MM.1S (cell line): ENCODE results near the gene TMEM95.

Experiments
- DNase-seq: peaks from one replicate; pipeline ENCODE4 v3.0.0-alpha.2; 2015
- H2AFZ ChIP-seq: fragments of 300-600 bp; sonication (generic); 2 replicates; pipeline ENCODE4 v1.6.0; 2016; ENCODE audit warnings: antibody characterized with exemption, low read length
- H3F3A ChIP-seq: fragments of 300-600 bp; sonication (generic); 2 replicates; pipeline ENCODE4 v1.6.1; 2016; ENCODE audit warnings: mild to moderate bottlenecking, antibody characterized with exemption, low read length, moderate library complexity, mixed read lengths; ENCODE audit not compliant: insufficient read depth
- H3K27ac ChIP-seq: fragments of 300-600 bp; sonication (generic); 2 replicates; pipeline ENCODE4 v1.5.1; 2016; ENCODE audit warnings: mild to moderate bottlenecking, low read length
- H3K27me3 ChIP-seq: fragments of 300-600 bp; sonication (generic); replicated peaks from 2 replicates; pipeline ENCODE4 v1.6.0; 2016; ENCODE audit warnings: low read length; ENCODE audit not compliant: insufficient read depth
- H3K36me3 ChIP-seq: fragments of 300-600 bp; sonication (generic); replicated peaks from 2 replicates; pipeline ENCODE4 v1.6.1; 2016; ENCODE audit warnings: mild to moderate bottlenecking, low read length, mixed read lengths; ENCODE audit not compliant: insufficient read depth
- H3K4me1 ChIP-seq: fragments of 300-600 bp; sonication (generic); 2 replicates; pipeline ENCODE4 v1.6.1; 2016; ENCODE audit warnings: low read length, mixed read lengths
- H3K4me2 ChIP-seq: fragments of 300-600 bp; sonication (generic); 2 replicates; pipeline ENCODE4 v1.6.0; 2016; ENCODE audit warnings: low read depth, low read length
- H3K4me3 ChIP-seq: fragments of 300-600 bp; sonication (generic); 2 replicates; pipeline ENCODE4 v1.5.1; 2016; ENCODE audit warnings: low read length, mixed read lengths
- H3K79me2 ChIP-seq: fragments of 300-600 bp; sonication (generic); 2 replicates; pipeline ENCODE4 v1.6.1; 2016; ENCODE audit warnings: mixed run types, low read length, mixed read lengths
- H3K9ac ChIP-seq: fragments of 300-600 bp; sonication (generic); 2 replicates; pipeline ENCODE4 v1.6.1; 2016; ENCODE audit warnings: low read length, mixed read lengths
- H3K9me2 ChIP-seq: fragments of 300-600 bp; sonication (generic); replicated peaks from 2 replicates; pipeline ENCODE4 v1.6.1; 2016; ENCODE audit warnings: mild to moderate bottlenecking, low read length, mixed read lengths; ENCODE audit not compliant: insufficient read depth
- H3K9me3 ChIP-seq: fragments of 300-600 bp; sonication (generic); replicated peaks from 2 replicates; pipeline ENCODE4 v1.6.1; 2016; ENCODE audit warnings: mild to moderate bottlenecking, low read length, mixed read lengths; ENCODE audit not compliant: insufficient read depth
- H4K20me1 ChIP-seq: fragments of 300-600 bp; sonication (generic); 2 replicates; pipeline ENCODE4 v1.6.1; 2016; ENCODE audit warnings: mild to moderate bottlenecking, low read length, moderate library complexity, mixed read lengths; ENCODE audit not compliant: insufficient read depth
- EZH2 ChIP-seq: fragments of 300-600 bp; sonication (generic); optimal IDR thresholded peaks from 2 replicates; pipeline ENCODE3; 2017; ENCODE audit warnings: low read depth, mild to moderate bottlenecking, antibody characterized with exemption, low read length, mixed read lengths
- EZH2phosphoT487 ChIP-seq: fragments of 300-600 bp; sonication (generic); IDR thresholded peaks from 2 replicates; pipeline ENCODE4 v1.6.1; 2018; ENCODE audit warnings: antibody characterized with exemption, low read length
- TF ChIP-seq, protein P1 (sequence below): fragments of 300-600 bp; sonication (generic); IDR thresholded peaks from 2 replicates; pipeline ENCODE4 v1.5.1; 2016; ENCODE audit warnings: antibody characterized with exemption, low read length, mixed read lengths

Gene TMEM95

DNA sequence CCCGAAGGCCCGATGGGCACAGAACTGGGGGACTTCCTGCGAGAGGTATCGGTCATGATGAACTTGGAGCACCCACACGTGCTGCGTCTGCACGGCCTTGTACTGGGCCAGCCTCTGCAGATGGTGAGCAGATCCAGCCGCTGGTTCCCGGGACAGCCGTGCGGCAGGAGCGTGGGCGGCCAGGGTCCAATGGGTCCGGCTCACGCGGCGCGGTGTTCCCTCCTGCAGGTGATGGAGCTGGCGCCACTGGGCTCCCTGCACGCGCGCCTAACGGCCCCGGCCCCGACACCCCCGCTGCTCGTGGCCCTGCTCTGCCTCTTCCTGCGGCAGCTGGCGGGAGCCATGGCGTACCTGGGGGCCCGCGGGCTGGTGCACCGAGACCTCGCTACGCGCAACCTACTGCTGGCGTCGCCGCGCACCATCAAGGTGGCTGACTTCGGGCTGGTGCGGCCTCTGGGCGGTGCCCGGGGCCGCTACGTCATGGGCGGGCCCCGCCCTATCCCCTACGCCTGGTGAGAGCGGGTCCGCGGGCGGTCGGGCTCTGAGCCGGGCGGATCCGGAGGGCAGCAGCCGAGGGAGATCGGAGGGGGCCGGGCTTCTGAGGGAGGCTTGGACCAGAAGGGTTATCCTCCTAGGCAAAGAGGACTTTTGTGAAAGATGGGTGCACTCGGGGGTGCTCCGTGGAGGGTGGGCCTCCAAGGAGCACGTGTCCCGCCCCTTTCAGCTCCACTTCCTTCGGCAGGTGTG lies 29.0 kb downstream of the TMEM95 start:
- no peak overlapping the region for H3K27ac ChIP-seq
- peak overlapping the region; percentile 87 for H2AFZ ChIP-seq
- H4K20me1 ChIP-seq: no peaks in the 10 kb centered on the region
- peaks cover 46% of the 10 kb centered on the region for H3K27me3 ChIP-seq
- H3K9me2 ChIP-seq: no peaks in the 10 kb centered on the region
- H3K36me3 ChIP-seq: no peaks in the 10 kb centered on the region
- peak; percentile 66 for DNase-seq
- peak overlapping the region; percentile 63 for H3K4me3 ChIP-seq
- H3K79me2 ChIP-seq: no peaks in the 10 kb centered on the region
- peak overlapping the region; percentile 83 for H3K4me2 ChIP-seq
- TF ChIP-seq, protein P1, sequence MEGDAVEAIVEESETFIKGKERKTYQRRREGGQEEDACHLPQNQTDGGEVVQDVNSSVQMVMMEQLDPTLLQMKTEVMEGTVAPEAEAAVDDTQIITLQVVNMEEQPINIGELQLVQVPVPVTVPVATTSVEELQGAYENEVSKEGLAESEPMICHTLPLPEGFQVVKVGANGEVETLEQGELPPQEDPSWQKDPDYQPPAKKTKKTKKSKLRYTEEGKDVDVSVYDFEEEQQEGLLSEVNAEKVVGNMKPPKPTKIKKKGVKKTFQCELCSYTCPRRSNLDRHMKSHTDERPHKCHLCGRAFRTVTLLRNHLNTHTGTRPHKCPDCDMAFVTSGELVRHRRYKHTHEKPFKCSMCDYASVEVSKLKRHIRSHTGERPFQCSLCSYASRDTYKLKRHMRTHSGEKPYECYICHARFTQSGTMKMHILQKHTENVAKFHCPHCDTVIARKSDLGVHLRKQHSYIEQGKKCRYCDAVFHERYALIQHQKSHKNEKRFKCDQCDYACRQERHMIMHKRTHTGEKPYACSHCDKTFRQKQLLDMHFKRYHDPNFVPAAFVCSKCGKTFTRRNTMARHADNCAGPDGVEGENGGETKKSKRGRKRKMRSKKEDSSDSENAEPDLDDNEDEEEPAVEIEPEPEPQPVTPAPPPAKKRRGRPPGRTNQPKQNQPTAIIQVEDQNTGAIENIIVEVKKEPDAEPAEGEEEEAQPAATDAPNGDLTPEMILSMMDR: no peak
- TF ChIP-seq EZH2: no peak
- TF ChIP-seq EZH2phosphoT487: no peak
- H3K9me3 ChIP-seq: no peaks in the 10 kb centered on the region
- peaks cover 4% of the 10 kb centered on the region; the same call in 1 of the 2 replicates for H3K4me1 ChIP-seq
- peak overlapping the region; percentile 47; the same call in 1 of the 2 replicates for H3K9ac ChIP-seq
- H3F3A ChIP-seq: no peaks in the 10 kb centered on the region

DNA sequence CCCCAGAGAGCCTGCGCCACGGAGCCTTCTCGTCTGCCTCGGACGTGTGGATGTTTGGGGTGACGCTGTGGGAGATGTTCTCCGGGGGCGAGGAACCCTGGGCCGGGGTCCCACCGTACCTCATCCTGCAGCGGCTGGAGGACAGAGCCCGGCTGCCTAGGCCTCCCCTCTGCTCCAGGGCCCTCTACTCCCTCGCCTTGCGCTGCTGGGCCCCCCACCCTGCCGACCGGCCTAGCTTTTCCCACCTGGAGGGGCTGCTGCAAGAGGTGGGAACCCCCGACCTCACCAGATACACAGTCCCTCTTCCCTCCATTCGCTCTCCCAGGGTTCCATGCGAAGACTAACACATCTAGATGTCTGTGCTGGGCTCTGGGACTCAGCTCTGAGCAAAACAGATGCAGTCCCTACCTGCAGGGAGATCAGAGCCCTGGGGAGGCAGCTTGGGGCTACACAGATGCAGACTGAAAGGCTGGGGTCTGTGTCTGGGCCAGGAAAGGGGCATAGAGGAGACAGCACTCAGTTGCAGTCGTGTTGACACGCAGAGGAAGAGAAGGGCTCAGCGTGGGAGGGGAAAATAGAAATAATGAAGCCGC lies 29.6 kb downstream of the TMEM95 start:
- no peak for TF ChIP-seq EZH2phosphoT487
- TF ChIP-seq EZH2: no peak
- TF ChIP-seq, protein P1: no peak
- Histone ChIP-seq H4K20me1 (no peaks in the 10 kb centered on the region), H3K9me2 (no peaks in the 10 kb centered on the region), H3K27ac (no peak overlapping the region), H3K36me3 (no peaks in the 10 kb centered on the region), H3K9me3 (no peaks in the 10 kb centered on the region), H3K27me3 (peaks cover 39% of the 10 kb centered on the region), H3K9ac (peak overlapping the region; percentile 47; the same call in 1 of the 2 replicates), H3F3A (no peaks in the 10 kb centered on the region), H3K79me2 (no peaks in the 10 kb centered on the region), H3K4me1 (peaks cover 4% of the 10 kb centered on the region; the same call in 1 of the 2 replicates), H3K4me3 (peak overlapping the region; percentile 63), H3K4me2 (peak overlapping the region; percentile 83), H2AFZ (peak overlapping the region; percentile 87)
- DNase-seq: no peak

DNA sequence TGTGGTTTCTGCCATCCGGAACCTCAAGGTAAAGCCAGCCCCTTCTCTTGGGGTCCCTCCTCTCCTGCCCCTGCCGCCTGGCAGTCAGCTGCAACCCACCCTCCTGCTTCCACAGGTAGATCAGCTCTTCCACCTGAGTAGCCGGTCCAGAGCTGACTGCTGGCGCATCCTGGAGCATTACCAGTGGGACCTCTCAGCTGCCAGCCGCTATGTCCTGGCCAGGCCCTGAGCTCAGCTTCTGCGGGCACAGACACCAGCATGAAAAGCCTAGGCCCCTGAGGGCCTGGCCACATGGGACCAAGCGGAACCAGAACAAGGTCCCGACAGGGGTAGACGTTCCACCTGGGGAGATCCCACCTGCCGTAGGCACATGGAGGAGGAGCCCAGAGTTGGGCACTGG lies 33.9 kb downstream of the TMEM95 start:
- TF ChIP-seq EZH2phosphoT487: no peak
- TF ChIP-seq EZH2: no peak
- TF ChIP-seq, protein P1: no peak
- Histone ChIP-seq H3K4me2 (no peak overlapping the region), H4K20me1 (no peaks in the 10 kb centered on the region), H3K36me3 (no peaks in the 10 kb centered on the region), H3F3A (no peaks in the 10 kb centered on the region), H3K9me2 (no peaks in the 10 kb centered on the region), H3K9ac (no peak overlapping the region), H3K4me1 (no peaks in the 10 kb centered on the region), H3K27ac (no peak overlapping the region), H3K79me2 (no peaks in the 10 kb centered on the region), H3K9me3 (no peaks in the 10 kb centered on the region), H2AFZ (no peak overlapping the region), H3K4me3 (no peak overlapping the region), H3K27me3 (no peaks in the 10 kb centered on the region; the same call in 1 of the 2 replicates)
- DNase-seq: no peak
